ENCODE measurements around the gene CAB39.
"Not testable (repeated sequence)": the region's sequence is repeated elsewhere in the genome, so short reads cannot be mapped to it uniquely, and the experiment has no call there.

The CAB39 gene

GRCh38 chr2:230684270-230685168 is 28.1 kb upstream of the CAB39 start:
- DNase-seq, result peak; percentile 70

GRCh38 chr2:230685178-230685577 is 27.5 kb upstream of the CAB39 start:
- DNase-seq, result no peak

- DNase-seq, result no peak
Observed at GRCh38 chr2:230687498-230687897, 25.1 kb upstream of the CAB39 start.

- DNase-seq, result no peak
Observed at GRCh38 chr2:230688490-230688889, 24.2 kb upstream of the CAB39 start.

- no peak for DNase-seq
Observed at GRCh38 chr2:230690439-230690838, 22.2 kb upstream of the CAB39 start.

- no peak for DNase-seq
Observed at GRCh38 chr2:230691005-230691647, 21.5 kb upstream of the CAB39 start.

- DNase-seq, result no peak
Observed at GRCh38 chr2:230692760-230693159, 19.9 kb upstream of the CAB39 start.

GRCh38 chr2:230693411-230693810 is 19.2 kb upstream of the CAB39 start:
- no peak for DNase-seq

- no peak for DNase-seq
Observed at GRCh38 chr2:230694241-230694640, 18.4 kb upstream of the CAB39 start.

GRCh38 chr2:230695551-230695950 is 17.1 kb upstream of the CAB39 start:
- no peak for DNase-seq

- no peak for DNase-seq
Observed at GRCh38 chr2:230696670-230697069, 16.0 kb upstream of the CAB39 start.

- DNase-seq, result no peak
Observed at GRCh38 chr2:230697676-230698075, 15.0 kb upstream of the CAB39 start.

- not testable (repeated sequence) for DNase-seq
Observed at GRCh38 chr2:230698753-230699152, 13.9 kb upstream of the CAB39 start.

- no peak for DNase-seq
Observed at GRCh38 chr2:230700447-230700846, 12.2 kb upstream of the CAB39 start.

GRCh38 chr2:230701308-230701707 is 11.3 kb upstream of the CAB39 start:
- no peak for DNase-seq

GRCh38 chr2:230702457-230702856 is 10.2 kb upstream of the CAB39 start:
- not testable (repeated sequence) for DNase-seq

- no peak for DNase-seq
Observed at GRCh38 chr2:230703514-230703913, 9.1 kb upstream of the CAB39 start.

GRCh38 chr2:230706053-230706521 is 6.6 kb upstream of the CAB39 start:
- peak; percentile 50 for DNase-seq

- no peak for DNase-seq
Observed at GRCh38 chr2:230706966-230707365, 5.7 kb upstream of the CAB39 start.

GRCh38 chr2:230708204-230708603 is 4.4 kb upstream of the CAB39 start:
- DNase-seq, result no peak

GRCh38 chr2:230711224-230711623 is 1.4 kb upstream of the CAB39 start:
- no peak for DNase-seq

GRCh38 chr2:230713331-230714135 is 891 bp downstream of the CAB39 start:
- no peak for DNase-seq

GRCh38 chr2:230714136-230714480 is 1.5 kb downstream of the CAB39 start:
- DNase-seq, result no peak
